ENCODE data around the gene NDOR1. TPM values are rescaled to one million over a fixed set of nuclear protein-coding genes. Genes with fewer than 3 reads are reported as not detected.

The NDOR1 gene
- total and polyA plus RNA-seq, 8 donors: 9.1 to 19.5 (median 11.1) TPM

- Histone ChIP-seq H3K9me3 (no peaks in the 10 kb centered on the region), H3K27ac (no peak overlapping the region), H3K36me3 (no peaks in the 10 kb centered on the region), H3K4me3 (no peak overlapping the region), H3K27me3 (no peaks in the 10 kb centered on the region), H3K4me1 (peaks cover 9 to 13% of the 10 kb centered on the region in 2 donors)
- no peak for TF ChIP-seq CTCF (IDR thresholded peaks at IDR 0.05)
- ATAC-seq (no peak), DNase-seq (no peak)
- intact Hi-C loops (cut with DNase I): no loop called here
Observed at GRCh38 chr9:137250329-137251193, 45.1 kb downstream of the NDOR1 start.

DNA sequence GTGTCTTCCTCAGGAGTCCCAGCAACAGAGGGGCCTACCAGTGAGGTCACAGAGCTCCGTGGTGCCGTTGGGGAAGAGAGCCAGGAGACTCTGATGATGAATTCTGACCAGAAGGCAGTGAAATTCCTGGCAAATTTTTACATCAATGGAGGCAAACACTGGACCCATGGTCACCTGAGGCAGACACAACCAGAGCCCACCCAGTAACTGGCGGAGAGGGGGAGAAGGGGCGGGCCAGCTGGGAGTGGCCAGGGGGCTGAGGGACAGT, 45.6 kb downstream of the NDOR1 start, which contains the start of gene STPG3:
Gene STPG3, plus strand, starts transcription at position 93 of the 268 bp plus-strand sequence. Its CDS starts 1 bp downstream, at position 94.
- DNase-seq (no peak), ATAC-seq (no peak)
- Histone ChIP-seq H3K36me3 (no peaks in the 10 kb centered on the region), H3K9me3 (no peaks in the 10 kb centered on the region), H3K27me3 (no peaks in the 10 kb centered on the region), H3K27ac (no peak within 1 kb of the TSS), H3K4me1 (peaks cover 15% of the 10 kb centered on the region in 2 donors), H3K4me3 (no peak within 1 kb of the TSS)
- intact Hi-C loops (cut with DNase I): no loop called here
- TF ChIP-seq CTCF (IDR thresholded peaks at IDR 0.05): no peak

DNA sequence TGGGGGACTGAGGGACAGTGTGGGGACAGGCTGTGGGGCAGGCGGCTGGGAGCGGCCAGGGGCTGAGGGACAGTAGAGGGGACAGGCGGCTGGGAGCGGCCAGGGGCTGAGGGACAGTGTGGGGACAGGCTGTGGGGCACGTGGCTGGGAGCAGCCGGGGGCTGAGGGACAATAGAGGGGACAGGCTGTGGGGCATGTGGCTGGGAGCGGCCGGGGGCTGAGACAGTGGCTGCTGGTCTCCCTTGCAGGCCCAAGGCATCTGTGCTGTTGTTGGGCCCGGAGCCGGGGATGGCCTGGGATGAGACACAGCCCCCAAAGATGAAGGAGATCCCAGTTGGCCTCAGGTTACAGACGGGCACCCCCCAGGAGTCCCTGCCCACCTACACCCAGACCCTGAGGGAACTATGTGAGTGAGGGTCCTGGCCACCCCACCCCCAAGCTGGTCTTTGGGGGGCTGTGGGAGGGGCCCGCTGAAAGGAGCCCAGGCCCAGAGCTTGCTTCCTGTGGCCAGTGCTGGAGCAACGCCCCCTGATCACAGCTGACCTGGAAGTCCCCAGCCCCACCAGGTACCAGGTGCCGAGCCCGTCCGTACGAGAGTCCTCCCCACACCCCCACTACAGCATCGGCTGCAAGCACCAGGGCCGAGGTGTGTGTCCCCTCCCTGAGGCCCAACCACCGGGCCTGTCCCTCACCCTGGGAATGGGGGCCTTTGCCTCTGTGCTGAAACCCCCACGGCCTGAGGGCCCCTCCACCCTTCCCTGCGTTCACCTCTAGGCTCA, 46.2 kb downstream of the NDOR1 start:
- peaks cover 20 to 21% of the 10 kb centered on the region in 2 donors for H3K4me1 ChIP-seq
- no peak overlapping the region for H3K4me3 ChIP-seq
- H3K9me3 ChIP-seq: no peaks in the 10 kb centered on the region
- H3K36me3 ChIP-seq: peaks cover 0 to 4% of the 10 kb centered on the region in 2 donors
- ATAC-seq (no peak), DNase-seq (no peak)
- TF ChIP-seq CTCF (IDR thresholded peaks at IDR 0.05): no peak
- intact Hi-C loops (cut with DNase I): no loop called here
- H3K27ac ChIP-seq: no peak overlapping the region
- H3K27me3 ChIP-seq: no peaks in the 10 kb centered on the region

- intact Hi-C loops (cut with DNase I): no loop called here
- no peak overlapping the region for H3K27ac ChIP-seq
- H3K4me3 ChIP-seq: no peak overlapping the region
- no peak for TF ChIP-seq CTCF (IDR thresholded peaks at IDR 0.05)
- H3K4me1 ChIP-seq: peaks cover 13 to 28% of the 10 kb centered on the region in 2 donors
- DNase-seq: peak in 1 of 4 donors; percentile 32
- H3K27me3 ChIP-seq: no peaks in the 10 kb centered on the region
- peaks cover 0 to 12% of the 10 kb centered on the region in 2 donors for H3K36me3 ChIP-seq
- H3K9me3 ChIP-seq: no peaks in the 10 kb centered on the region
- ATAC-seq: no peak
Observed at GRCh38 chr9:137252555-137253506, 47.3 kb downstream of the NDOR1 start.
